SKM-1 treated with dmso at 0.1 percent for 144 hours (cell line): ENCODE results near the gene COL4A1.

Experiments
- DNase-seq: peaks from one replicate; lab custom pipeline; 2025; ENCODE audit not compliant: unreplicated experiment; lab: John Stamatoyannopoulos, UW

Gene COL4A1

DNA sequence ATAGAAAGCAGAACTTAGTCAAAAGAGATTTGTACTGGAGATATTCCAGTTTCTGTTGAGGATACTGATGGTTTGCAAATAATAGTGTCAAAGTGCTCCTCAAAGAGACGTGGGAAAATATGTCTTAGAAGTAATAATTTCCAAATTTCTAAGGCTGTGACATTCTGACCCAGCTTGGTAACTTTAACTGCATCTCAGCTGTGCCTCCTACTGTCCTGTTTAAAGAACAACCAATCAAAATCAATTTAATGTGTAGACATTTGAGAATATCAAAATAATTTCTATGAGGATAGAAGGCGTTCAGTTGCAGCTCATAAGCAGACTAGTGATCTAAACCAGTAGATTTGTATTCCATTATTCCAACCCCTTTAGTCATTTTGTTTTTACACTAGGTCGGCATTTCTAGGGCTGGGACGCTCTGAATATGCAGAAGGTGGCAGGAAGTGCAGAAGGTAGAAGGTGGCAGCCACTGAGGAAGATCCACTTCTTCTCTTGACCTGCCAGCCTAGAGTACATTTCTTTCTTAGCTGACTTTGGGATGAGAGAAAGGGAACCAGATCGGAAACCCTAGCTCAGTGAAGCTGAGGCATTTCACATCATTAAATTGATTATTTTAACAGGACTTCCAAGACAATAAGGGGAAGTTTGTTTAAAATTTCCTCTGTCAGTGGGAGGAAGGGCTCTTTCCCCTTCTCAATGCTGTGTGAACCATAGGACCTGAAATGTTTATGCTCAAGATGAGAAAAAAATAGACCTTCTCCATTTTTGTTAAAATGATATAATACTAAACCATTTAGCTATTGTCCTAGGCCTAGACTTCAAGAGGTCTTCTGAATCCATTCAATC lies 67.5 kb downstream of the COL4A1 start:
- DNase-seq = no peak

DNA sequence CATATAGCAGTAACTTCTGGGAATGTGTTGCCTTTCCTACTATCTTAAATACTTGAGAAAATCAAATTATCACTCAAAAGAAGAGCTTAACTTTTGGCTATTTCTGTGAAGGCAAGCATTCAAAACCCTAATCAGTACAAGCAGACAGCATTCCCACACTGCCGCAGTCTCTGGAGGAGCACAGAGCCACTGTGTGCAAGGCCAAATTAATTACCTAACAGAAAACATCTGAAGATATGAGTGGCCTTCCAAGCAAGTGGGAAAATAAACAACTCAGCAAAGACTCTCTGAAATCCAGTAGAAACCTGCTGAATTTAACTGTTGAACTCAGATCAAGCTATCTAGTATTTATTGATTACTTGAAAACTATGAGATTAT lies 68.2 kb downstream of the COL4A1 start:
- DNase-seq = no peak

DNA sequence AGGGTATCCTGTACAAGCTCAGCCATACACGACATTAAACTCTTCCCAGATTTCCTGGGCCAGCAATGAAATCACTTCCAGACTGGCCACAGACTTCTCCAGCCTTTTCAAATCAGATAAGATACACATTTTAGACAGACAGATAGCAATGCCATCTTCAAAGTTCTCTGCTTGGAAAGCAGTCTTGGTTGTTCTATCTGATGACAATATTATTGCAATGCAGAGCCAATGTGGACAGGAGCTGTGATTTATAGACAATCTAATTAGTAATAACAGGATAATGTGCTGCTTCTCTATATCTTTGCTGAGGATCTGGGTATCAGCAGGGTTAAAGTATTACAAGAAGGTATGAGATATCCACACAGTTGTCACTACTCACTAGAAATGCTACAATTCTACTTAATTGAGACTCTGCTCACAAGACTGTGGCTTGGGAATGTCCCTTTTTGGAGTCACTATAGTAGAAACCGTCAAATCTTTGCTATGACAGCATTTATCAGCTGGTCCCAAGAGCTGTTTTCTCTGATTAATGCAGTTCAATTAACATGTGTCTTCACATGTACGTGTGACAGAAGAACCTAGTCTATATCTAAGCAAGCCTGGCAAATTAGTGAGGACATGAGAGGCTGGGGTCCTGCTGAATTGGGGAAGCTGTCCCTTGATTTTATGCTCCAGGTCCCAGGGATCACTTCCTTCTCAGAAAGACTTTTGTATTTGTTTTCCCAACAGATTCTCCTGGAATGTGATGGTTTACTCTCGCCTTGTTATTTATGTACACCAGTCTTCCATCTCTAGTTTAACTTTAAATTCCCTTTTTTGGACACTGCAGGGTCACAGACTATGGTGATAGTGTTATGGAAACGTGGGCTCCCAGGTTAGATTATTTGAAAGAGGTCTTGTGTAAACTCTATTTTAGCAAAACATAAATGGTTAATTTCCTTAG lies 68.8 kb downstream of the COL4A1 start:
- DNase-seq = no peak

DNA sequence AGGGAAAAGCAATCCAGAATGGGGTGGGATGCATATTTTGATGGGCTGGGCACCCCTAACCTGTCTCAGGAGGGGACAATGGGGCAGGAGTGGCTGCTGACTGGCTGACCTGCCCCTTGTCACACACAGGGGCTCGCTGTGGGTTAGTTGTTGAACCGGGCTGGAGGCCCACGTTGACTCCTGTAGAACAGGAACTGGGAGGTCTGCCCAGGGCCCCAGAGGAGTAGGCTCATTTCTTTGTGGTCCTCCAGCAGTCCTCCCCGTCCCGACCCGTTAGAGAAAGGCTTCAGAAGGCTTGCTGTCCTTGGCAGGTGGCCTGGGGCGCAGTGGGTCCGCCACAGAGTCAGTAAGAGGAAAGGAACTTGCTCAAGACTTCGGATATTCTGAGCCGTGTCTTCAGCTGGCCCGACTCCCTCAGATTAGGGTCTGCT lies 70.1 kb downstream of the COL4A1 start:
- DNase-seq = no peak

DNA sequence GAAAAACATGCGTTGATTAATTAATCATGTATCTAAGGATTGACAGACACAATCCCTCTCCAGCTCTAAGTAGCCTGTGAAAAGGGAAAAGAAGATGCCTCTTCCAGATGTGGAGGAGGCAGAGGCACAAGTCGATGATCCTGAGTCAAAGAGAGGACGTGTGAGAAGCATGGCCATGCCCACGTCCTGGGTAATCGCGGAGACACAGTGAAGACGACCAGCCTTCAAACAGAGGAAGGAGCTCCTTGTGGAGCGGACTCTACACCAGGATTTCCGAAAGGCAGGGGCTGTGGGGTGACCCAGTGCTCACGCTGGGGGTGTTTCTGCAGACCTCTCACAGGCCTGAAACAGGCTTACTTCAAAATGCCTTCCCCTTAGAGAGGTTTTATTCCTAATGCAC lies 70.5 kb downstream of the COL4A1 start:
- no peak for DNase-seq

DNA sequence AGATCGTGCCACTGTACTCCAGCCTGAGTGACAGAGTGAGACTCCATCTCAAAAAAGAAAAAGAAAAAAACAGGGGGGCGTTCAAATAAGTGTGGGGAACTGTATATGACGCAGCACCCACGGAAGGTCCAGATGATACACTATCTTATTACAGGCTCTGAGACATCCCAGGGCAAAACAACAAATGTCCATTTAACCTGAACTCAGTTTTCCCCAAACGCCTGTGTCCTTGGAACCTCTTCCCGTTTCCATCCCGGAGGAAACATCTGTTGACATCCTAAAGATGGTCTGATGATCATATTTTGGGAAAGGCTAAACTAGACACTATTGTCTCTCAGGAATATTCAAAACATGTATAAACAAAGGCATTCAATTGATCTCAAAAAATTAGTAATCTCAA lies 72.4 kb downstream of the COL4A1 start:
- no peak for DNase-seq

DNA sequence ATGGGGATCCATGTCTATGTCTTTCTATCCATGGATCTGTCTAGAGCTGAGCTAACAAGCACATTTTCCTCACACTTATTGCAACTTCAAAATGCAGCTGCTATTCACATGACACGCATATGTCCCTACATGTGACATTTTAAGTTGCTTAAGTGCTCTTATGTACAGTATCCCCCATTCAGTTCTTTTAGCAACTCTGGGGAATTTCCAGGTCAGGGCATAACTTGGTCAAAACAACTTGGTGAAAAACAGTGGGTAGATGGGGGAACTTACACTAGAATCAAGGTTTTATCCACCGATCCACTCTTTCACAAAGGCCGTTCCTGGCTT lies 73.0 kb downstream of the COL4A1 start:
- DNase-seq = no peak

DNA sequence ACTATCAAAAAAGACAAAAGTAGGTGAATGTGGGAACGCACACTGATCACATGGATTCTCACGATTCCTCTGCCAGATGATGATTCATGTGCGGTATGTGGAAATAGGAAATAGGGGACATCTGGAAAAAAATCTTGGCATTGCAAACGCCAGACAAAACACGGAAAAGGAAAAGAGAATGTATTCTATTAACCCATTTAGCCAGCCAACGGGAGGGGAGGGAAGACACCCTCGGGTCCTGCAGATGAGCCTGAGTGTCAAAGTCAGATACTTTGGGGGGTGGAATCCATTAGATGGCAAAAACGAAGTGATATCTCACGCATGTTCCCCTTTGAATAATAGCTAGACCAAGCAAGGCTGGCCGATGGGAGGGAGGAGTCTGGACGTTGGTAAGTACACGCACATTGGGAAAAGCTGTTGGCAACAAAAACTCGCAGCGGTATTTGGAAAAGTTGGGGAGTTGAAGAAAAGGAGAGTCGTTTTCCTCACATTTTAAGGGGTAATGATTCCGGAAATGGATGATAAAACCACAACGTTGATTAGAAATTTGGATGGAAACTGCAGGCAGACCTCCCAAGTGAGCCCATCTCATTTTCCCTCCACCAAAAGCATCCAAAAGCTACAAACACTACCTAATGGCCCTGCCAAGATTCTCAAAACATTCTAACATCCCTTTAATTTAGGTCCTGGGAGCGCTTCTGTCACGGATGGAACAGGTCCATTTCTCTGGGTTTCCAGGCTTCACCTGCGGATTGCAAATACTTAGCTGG lies 73.6 kb downstream of the COL4A1 start:
- DNase-seq = no peak

DNA sequence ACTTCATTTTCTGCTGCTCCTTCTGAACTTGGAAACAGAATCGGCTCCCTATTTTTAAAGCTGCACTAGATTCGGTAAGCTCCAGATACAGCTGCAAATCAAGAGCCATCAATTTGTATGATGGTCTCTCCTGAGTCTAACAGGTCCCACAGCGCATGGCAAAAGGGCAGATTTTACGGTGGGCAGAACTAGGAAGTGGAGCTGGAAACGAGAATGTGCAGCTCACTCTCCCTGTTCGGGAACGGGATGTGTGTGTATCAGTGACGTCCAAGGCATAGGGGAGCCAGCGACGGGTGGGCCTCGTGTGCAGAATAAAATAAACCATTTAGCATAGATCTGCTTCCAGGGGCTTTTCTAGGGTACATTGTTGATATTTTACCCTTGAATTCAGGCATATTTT lies 74.2 kb downstream of the COL4A1 start:
- no peak for DNase-seq

DNA sequence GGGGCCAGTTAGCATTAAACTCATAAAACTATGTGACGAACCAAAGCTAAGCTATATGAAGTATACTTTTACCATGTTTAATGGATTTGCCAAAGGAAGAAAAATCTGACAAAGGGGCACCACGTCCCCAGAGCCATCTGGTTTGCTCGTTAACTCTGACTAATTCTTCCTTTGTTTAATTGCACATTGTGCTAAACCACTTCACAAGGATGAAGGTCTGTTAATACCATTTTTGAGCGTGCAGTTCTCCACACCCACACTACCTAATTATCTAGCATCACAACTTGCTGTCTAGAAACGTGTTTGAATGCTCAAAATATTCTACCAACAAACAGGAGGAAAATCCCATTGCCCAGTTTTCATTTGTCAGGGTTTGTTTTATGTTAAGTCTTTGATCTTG lies 74.8 kb downstream of the COL4A1 start:
- DNase-seq = no peak

DNA sequence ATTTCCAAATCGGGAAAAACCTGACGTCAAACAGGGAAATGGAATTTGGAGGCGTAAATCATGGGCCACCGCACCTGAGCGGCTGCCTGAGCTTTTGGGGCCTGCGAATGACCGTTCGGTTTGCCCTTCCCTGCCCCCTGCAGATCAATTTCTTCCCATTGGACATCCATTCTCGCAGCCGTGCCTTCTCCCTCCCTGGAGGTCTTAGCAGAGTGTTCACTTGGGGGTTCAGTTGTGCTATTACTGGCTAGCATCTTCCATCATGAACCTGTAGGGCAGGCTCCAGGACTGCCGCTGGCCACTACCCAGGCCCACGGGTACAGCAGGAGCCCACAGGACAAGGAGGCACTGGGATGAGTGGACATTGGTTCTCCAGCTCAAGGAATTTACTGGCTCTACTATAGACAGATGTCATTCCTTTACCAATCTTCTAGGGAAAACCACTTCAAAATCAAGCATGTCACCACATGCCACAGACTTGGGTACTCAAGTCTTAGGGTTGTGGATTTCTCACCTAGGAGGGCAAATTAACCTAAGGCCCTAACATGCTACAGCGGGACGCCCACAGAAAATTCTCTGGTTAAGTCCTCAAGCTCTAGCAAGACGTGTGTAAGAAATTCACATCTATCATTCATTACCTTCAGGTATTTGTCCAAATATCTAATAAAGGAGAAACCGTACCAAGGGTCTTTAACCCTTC lies 75.5 kb downstream of the COL4A1 start:
- no peak for DNase-seq

DNA sequence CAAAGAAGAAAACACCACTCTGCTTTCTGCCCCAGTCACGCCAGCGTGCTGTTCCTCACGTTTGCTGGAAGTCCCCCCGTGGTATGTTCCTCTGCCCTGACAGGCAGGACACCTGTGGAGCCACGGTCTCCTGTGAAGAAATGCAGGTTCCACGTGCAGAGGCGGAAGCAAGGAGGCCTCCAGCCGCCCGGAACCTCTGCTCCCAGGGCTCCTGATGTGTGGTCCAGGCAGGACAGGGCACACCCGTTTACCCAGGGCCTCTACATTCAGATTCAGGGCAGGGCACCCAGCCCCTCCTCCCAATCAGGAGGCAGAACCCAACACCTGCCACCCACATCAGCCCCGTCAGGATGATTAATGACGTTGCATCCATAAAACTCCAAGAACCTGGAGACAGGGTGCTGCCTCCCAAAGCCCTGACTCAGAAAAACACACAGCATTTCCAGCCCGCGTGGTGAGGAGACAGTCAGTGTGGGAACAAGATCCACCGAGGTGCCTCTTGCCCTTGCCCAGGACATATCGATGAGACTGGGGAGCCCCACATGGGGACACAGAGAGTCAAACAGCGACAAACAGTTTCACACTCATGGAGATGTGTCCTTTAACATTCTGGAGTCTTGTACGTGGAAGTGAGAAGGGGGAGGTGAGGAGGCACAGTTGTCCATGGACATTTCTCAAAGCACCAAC lies 76.2 kb downstream of the COL4A1 start:
- DNase-seq = no peak

DNA sequence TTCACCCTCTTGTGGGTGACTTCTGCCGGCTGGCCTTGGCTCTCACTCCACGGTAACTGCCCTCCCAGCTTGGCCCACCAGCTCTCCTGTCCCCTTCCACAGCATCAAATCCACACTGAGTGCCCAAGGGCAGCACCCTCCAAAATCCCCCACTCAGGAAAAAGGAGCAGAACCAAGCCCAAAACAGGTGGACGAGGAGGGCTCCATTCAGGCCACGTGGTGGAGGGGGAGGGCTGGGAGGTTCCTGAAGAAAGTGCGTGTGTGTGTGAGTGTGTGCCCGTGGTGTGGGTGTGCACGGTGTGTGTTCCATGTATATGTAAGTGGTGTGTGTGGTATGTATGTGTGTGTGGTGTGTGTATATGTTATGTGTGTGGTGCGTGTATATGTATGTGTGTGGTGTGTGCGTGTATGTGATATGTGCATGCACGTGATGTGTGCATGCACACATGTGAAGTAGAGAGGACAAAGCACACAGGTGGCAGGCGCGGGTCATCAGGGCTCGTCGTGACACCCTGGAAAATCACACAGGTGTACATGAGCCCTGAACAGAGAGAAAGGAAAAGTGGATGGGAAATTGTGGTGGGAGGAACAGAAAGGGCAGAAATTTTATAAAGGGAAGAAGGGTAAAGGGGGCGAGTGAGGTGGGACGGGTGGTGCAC lies 76.9 kb downstream of the COL4A1 start:
- no peak for DNase-seq

DNA sequence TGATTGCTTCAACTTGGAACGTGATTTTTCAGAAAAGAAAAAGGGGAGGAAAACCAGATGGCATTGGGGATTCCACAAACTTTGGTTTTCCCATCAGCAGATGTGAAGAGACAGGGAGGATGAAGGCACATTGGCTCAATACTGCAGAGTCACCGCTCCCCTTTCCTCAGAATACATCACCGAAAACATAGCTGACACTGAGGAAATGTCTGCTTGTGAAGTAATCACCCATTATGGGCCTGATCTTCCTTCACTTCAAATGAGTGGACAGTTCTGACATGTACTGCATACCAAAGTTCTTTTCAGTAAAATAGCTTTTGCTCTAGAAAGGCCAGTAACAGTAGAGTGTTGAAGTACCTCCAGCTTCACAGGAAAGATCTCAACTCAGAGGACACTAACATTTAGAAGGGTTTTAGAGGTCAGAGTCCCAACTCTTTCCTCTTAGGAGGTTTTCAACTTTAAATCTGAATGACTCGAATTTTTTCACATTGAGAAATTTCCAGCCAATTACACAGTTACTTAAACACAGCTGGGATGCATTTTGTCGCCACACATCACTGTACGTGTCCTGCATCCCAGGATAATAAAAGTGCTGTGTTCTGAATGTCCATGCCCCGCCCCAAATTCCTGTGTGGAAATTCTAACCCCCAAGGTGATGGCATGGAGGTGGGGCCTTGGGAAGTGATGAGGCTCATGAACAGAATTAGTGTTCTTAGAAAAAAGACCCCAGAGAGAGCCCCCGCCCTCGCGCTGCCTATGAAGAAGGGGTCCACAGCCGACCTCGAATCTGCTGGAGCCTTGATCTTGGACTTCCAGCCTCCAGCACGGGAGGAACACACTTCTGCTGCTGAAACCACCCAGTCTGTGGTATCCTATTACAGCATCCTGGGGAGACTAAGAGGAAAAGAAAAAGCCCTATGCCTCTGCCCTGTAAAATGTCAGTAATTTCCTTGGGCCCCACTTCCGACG lies 77.7 kb downstream of the COL4A1 start:
- DNase-seq = no peak

DNA sequence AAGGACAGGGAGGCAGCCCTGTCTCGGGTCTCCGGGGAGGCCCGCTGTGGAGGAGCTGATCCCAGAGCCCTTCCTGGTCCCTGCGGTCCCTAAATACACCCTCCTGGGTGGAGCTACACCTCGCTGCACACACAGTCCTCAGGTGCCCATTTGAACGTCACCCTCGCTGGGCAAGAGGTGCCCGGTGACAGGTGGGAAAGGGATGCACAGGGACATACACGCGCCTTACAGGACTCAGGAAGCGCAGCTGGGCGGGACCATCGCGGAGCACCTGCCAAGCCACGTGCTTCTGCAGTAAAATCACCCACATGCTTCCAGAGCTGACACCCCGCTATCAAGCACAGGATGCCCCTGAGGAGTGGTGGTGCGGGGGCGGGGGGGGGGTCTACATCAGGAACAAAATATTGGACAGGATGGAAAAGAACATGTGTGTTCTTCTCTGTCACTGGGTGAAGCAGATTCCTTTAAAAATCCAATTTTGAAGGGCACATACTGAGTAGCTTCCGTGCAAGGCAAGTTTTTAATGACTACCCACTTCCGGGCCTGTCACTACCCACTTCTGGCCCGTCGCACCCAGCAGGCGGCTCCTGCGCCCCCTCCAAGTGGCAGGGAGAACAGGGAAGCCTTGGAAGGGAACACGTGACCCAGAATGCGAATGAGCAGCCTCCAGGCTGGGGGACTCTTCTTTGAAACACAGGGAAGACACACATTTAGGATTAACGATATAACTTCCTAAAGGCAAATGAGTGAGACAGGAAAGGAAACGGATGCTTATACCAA lies 78.9 kb downstream of the COL4A1 start:
- DNase-seq = no peak

DNA sequence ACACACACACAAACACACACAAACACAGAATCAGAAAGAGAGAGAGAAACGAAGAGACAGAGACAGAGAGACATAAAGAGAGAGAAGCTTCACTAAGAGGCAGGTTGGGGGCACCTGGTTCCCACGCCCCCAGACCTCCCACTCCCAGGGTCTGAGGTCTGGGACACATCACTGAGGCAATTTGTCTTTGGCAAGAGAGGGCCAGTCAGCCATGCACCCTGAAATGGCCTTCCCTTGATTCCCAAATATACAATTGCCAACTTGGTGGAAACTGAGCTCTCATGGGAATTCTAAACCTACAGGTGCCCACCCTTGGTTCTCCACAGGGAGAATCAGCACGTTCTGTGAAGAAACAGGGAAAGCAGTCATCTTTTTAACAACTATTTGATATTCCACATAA lies 79.5 kb downstream of the COL4A1 start:
- DNase-seq = no peak

DNA sequence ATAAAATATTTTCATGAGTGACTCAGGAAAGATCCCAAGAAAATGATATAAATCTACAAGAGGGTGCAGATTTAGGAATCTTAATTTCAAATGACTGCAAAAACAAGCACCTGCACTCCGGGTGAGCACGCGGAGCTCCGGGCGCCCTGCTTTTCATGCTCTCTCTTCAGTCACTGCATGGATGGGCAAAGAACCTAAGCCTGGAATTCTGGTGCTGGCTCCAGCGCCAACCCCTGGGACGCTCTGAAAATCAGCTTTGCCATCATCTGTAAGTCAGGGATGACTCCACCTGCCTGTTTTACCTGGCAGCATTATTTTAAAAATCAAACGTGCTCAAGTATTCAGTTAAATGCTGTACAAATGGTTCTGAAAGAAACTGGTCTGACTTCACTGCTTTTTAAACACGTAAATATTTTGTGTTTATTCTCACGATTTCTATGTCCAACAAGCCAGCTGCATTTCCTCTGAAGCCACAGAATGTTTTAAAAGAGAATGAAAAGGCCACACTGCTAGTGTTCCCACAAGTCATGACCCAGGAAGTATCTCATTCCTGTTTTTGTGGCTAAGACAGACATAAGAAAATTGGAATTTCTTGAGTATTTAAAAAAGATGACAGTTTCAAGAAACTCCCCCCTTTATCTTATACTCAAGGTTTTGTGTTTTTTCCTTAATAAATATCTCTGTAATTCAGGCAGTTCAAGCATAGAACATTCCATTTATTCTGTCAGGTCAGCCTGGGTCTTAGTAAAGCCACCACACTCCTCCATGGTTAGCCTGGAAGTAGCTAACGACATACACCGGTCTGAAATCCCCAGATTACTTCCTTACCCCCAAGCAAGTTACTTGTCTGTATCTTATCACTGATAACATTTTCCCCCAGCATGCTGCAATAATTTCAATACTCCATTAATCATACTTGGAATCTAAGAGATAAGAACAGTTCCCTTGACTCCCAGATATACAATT lies 81.1 kb downstream of the COL4A1 start:
- no peak for DNase-seq
